Caco-2 (cell line): Measurements from ENCODE around the gene TPST2. TPM values are rescaled to one million over a fixed set of nuclear protein-coding genes. Genes with fewer than 3 reads are reported as not detected.

Source experiments
- BruUV-seq: library from RNA; stranded (reverse); fragments of 400-500 nt; replicated peaks from 2 replicates; lab custom pipeline; 2021; lab: Mats Ljungman, UMichigan
- CTCF ChIA-PET: fragments of 300-600 bp; sonication (Branson Sonifier 250); formaldehyde crosslinking; loops from one replicate; lab custom pipeline; 2022; ENCODE audit warnings: antibody characterized with exemption; lab: Charles Lee
- POLR2A ChIA-PET: fragments of 300-600 bp; sonication (Branson Sonifier 250); formaldehyde crosslinking; loops from one replicate; lab custom pipeline; 2022; ENCODE audit warnings: antibody characterized with exemption; lab: Charles Lee
- DNase-seq, 2 experiments: peaks; one replicate each; pipeline versions ENCODE4 v3.0.0 to v3.0.0-alpha.2; 2020 to 2022
- H3K27me3 ChIP-seq: replicated peaks from 2 replicates; pipeline ENCODE4 v1.6.0; 2011; ENCODE audit warnings: low read length; ENCODE audit not compliant: control insufficient read depth, insufficient read depth
- H3K36me3 ChIP-seq: 2 replicates; pipeline ENCODE4 v1.5.1; 2011; ENCODE audit warnings: low read length; ENCODE audit not compliant: control insufficient read depth, insufficient read depth
- H3K4me1 ChIP-seq: fragments of 250-450 bp; sonication (Bioruptor Pico); 2 replicates; pipeline ENCODE4 v1.5.1; 2020; ENCODE audit warnings: mild to moderate bottlenecking
- H3K4me3 ChIP-seq: 2 replicates; pipeline ENCODE4 v1.5.1; 2011; ENCODE audit warnings: low read depth, mild to moderate bottlenecking, control low read depth, low read length
- H3K9me3 ChIP-seq: fragments of 250-450 bp; sonication (Bioruptor Pico); 2 replicates; pipeline ENCODE4 v1.5.1; 2020; ENCODE audit warnings: mild to moderate bottlenecking, moderate library complexity
- H3K27ac Mint-ChIP-seq: one replicate; pipeline ENCODE4 v1.8.0; 2022; ENCODE audit warnings: mixed read lengths; ENCODE audit not compliant: unreplicated experiment
- H3K27me3 Mint-ChIP-seq: one replicate; pipeline ENCODE4 v1.8.0; 2022; ENCODE audit warnings: mixed read lengths; ENCODE audit not compliant: insufficient read depth, unreplicated experiment
- H3K36me3 Mint-ChIP-seq: one replicate; pipeline ENCODE4 v1.8.0; 2022; ENCODE audit warnings: mild to moderate bottlenecking, mixed read lengths; ENCODE audit not compliant: insufficient read depth, unreplicated experiment
- H3K4me1 Mint-ChIP-seq: one replicate; pipeline ENCODE4 v1.8.0; 2022; ENCODE audit warnings: low read depth, mixed read lengths; ENCODE audit not compliant: unreplicated experiment
- H3K4me3 Mint-ChIP-seq: one replicate; pipeline ENCODE4 v1.8.0; 2022; ENCODE audit warnings: mild to moderate bottlenecking, moderate library complexity, mixed read lengths; ENCODE audit not compliant: unreplicated experiment
- H3K9me3 Mint-ChIP-seq: one replicate; pipeline ENCODE4 v1.8.0; 2022; ENCODE audit warnings: mixed read lengths; ENCODE audit not compliant: unreplicated experiment
- intact Hi-C: fragments of 100-400 bp; cut with micrococcal nuclease; formaldehyde crosslinking; loops from one replicate; pipeline ENCODE4 v1.10.0; 2022; ENCODE audit not compliant: unreplicated experiment
- total RNA-seq: library from RNA; stranded (reverse); gene quantifications from 2 replicates; pipeline ENCODE4 v1.2.3, GENCODE V29; 2022
- TF ChIP-seq, protein P1 (sequence below), 2 experiments: fragments of 200-600 bp in 1 of 2; IDR thresholded peaks; 1 replicate in 1 of 2; 2 replicates in 1 of 2; pipeline versions ENCODE4 v1.5.1 to v1.8.0; 2011 to 2022; ENCODE audit warnings: antibody characterized with exemption in 1 of 2, control low read depth in 1 of 2, inconsistent platforms in 1 of 2, low read depth in 1 of 2, low read length in 1 of 2, mild to moderate bottlenecking in 1 of 2, moderate library complexity in 1 of 2; ENCODE audit not compliant: insufficient read depth in 1 of 2, severe bottlenecking in 1 of 2, unreplicated experiment in 1 of 2

The TPST2 gene
- total RNA-seq, 1 experiment from 2014 or later = 9.5 TPM

DNA sequence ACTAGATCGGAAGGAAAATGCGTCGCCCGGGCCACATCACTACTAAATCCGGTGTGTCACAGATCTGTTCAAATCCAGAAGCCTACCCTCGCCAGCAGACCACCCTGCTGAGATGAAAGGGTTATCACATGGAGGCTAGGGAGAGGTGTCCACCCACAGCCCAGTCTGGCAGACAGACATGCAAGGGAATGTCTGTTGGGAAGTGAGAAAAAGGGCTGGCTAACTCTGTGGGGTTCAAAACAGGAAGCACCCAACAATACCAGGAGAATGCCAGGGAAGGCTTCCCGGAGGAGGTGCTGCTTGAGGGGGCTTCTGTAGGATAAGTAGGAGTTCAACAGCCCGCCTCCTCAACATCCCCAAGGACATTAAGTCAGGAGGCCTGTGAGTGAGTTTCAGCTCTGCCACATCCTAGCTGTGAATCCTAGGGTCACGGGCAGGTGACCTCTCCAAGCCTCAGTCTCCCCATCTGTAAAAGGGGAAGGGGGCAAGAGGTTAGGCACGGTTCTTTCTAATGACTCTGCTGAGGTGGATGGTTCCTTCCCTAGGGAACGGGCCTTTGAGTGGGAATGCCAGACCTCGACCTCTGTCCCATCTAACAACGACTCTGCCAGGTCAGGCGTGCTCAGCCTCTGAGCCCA, 1.1 kb downstream of the TPST2 start:
- H3K27me3 Mint-ChIP-seq = no peaks in the 10 kb centered on the region
- BruUV-seq = no TSS peak
- CTCF ChIA-PET = interaction anchor here (0.6 kb wide), 1 partner anchor 302 kb away, joined by 4 read pairs; no protein-coding TSS in a partner anchor
- Histone ChIP-seq H3K27me3 (no peaks in the 10 kb centered on the region), H3K9me3 (no peaks in the 10 kb centered on the region), H3K36me3 (no peaks in the 10 kb centered on the region), H3K4me1 (no peaks in the 10 kb centered on the region), H3K4me3 (peak overlapping the region; percentile 80)
- H3K9me3 Mint-ChIP-seq = no peaks in the 10 kb centered on the region
- POLR2A ChIA-PET = no interaction called here
- no peak for DNase-seq
- TF ChIP-seq, protein P1, sequence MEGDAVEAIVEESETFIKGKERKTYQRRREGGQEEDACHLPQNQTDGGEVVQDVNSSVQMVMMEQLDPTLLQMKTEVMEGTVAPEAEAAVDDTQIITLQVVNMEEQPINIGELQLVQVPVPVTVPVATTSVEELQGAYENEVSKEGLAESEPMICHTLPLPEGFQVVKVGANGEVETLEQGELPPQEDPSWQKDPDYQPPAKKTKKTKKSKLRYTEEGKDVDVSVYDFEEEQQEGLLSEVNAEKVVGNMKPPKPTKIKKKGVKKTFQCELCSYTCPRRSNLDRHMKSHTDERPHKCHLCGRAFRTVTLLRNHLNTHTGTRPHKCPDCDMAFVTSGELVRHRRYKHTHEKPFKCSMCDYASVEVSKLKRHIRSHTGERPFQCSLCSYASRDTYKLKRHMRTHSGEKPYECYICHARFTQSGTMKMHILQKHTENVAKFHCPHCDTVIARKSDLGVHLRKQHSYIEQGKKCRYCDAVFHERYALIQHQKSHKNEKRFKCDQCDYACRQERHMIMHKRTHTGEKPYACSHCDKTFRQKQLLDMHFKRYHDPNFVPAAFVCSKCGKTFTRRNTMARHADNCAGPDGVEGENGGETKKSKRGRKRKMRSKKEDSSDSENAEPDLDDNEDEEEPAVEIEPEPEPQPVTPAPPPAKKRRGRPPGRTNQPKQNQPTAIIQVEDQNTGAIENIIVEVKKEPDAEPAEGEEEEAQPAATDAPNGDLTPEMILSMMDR (IDR thresholded peaks at IDR 0.05; ENCODE audit: insufficient read depth in 1 of 2, low read depth in 1 of 2, low read length in 1 of 2, severe bottlenecking in 1 of 2, unreplicated experiment in 1 of 2) = no peak
- no peaks in the 10 kb centered on the region for H3K36me3 Mint-ChIP-seq
- intact Hi-C loops = no loop called here
- H3K4me3 Mint-ChIP-seq = peak overlapping the region; percentile 79
- H3K27ac Mint-ChIP-seq = no peak overlapping the region
- H3K4me1 Mint-ChIP-seq = no peaks in the 10 kb centered on the region

DNA sequence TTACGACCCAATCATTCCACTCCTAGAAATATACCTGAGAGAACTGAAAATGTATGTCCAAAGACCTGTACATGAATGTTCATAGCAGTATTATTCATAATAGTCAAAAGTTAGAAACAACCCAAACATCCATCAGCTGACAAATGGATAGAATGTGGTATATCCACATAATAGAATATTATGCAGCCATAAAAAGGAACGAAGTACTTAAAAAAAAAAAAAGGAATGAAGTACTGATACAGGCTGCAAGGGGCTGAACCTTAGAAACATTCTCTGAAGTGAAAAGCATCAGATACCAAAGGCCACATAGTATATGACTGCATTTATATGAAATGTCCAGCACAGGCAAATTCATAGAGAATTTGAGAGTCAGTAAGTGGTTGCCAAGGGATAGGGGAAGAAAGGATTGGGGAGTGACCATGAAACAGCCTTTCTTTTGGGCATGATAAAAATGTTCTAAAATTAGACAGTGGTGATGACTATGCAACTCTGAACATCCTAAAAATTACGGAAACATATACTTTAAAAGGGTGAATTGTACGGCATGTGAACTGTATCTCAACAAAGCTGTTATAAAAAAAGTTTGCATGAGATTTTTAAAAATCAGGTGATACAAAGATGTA, 1.8 kb downstream of the TPST2 start:
- no peaks in the 10 kb centered on the region for H3K27me3 Mint-ChIP-seq
- H3K27me3 ChIP-seq = no peaks in the 10 kb centered on the region
- no peak overlapping the region for H3K27ac Mint-ChIP-seq
- no peak for DNase-seq
- intact Hi-C loops = no loop called here
- no peaks in the 10 kb centered on the region for H3K4me1 Mint-ChIP-seq
- POLR2A ChIA-PET = no interaction called here
- no peaks in the 10 kb centered on the region for H3K9me3 ChIP-seq
- H3K4me3 ChIP-seq = no peak overlapping the region
- no peaks in the 10 kb centered on the region for H3K9me3 Mint-ChIP-seq
- TSS peak; percentile 48 for BruUV-seq
- H3K4me3 Mint-ChIP-seq = peak overlapping the region; percentile 79
- no peaks in the 10 kb centered on the region for H3K4me1 ChIP-seq
- no peaks in the 10 kb centered on the region for H3K36me3 ChIP-seq
- H3K36me3 Mint-ChIP-seq = no peaks in the 10 kb centered on the region
- TF ChIP-seq, protein P1 (IDR thresholded peaks at IDR 0.05; ENCODE audit: insufficient read depth in 1 of 2, low read depth in 1 of 2, low read length in 1 of 2, severe bottlenecking in 1 of 2, unreplicated experiment in 1 of 2) = no peak
- CTCF ChIA-PET = no interaction called here

GRCh38 chr22:26586556-26587325, 3.2 kb downstream of the TPST2 start:
- Histone ChIP-seq H3K36me3 (no peaks in the 10 kb centered on the region), H3K4me3 (no peak overlapping the region), H3K4me1 (no peaks in the 10 kb centered on the region), H3K9me3 (no peaks in the 10 kb centered on the region), H3K27me3 (no peaks in the 10 kb centered on the region)
- Mint-ChIP-seq H3K27ac (no peak overlapping the region), H3K4me1 (no peaks in the 10 kb centered on the region), H3K27me3 (no peaks in the 10 kb centered on the region), H3K4me3 (no peak overlapping the region), H3K9me3 (no peaks in the 10 kb centered on the region), H3K36me3 (no peaks in the 10 kb centered on the region)
- no peak for DNase-seq
- ChIA-PET POLR2A (no interaction called here), CTCF (no interaction called here)
- no TSS peak for BruUV-seq
- intact Hi-C loops = no loop called here
- TF ChIP-seq, protein P1 (IDR thresholded peaks at IDR 0.05; ENCODE audit: insufficient read depth in 1 of 2, low read depth in 1 of 2, low read length in 1 of 2, severe bottlenecking in 1 of 2, unreplicated experiment in 1 of 2) = no peak
